ENCODE data around the gene TOB2.

Gene TOB2

GRCh38 chr22:41395531-41396240 is 50.9 kb downstream of the TOB2 start:
- TF ChIP-seq TEAD4 (IDR thresholded peaks at IDR 0.05) (no peak), EP300 (IDR thresholded peaks at IDR 0.05; ENCODE audit: borderline replicate concordance) (no peak), YY1 (IDR thresholded peaks at IDR 0.05; ENCODE audit: low read depth) (no peak), CEBPB (IDR thresholded peaks at IDR 0.05) (no peak), USF1 (IDR thresholded peaks at IDR 0.05) (no peak), RAD21 (IDR thresholded peaks at IDR 0.05; ENCODE audit: low read depth) (no peak), CREB1 (IDR thresholded peaks at IDR 0.05; ENCODE audit: low read depth) (no peak), FOXM1 (IDR thresholded peaks at IDR 0.05; ENCODE audit: borderline replicate concordance, low read depth) (no peak), TCF12 (IDR thresholded peaks at IDR 0.05; ENCODE audit: low read depth) (no peak), EGR1 (IDR thresholded peaks at IDR 0.05) (no peak), ZBTB7A (IDR thresholded peaks at IDR 0.05; ENCODE audit: low read depth) (no peak), TAF1 (IDR thresholded peaks at IDR 0.05; ENCODE audit: low read depth) (no peak), NFIC (IDR thresholded peaks at IDR 0.05) (no peak)
- TF ChIP-seq, protein P1, sequence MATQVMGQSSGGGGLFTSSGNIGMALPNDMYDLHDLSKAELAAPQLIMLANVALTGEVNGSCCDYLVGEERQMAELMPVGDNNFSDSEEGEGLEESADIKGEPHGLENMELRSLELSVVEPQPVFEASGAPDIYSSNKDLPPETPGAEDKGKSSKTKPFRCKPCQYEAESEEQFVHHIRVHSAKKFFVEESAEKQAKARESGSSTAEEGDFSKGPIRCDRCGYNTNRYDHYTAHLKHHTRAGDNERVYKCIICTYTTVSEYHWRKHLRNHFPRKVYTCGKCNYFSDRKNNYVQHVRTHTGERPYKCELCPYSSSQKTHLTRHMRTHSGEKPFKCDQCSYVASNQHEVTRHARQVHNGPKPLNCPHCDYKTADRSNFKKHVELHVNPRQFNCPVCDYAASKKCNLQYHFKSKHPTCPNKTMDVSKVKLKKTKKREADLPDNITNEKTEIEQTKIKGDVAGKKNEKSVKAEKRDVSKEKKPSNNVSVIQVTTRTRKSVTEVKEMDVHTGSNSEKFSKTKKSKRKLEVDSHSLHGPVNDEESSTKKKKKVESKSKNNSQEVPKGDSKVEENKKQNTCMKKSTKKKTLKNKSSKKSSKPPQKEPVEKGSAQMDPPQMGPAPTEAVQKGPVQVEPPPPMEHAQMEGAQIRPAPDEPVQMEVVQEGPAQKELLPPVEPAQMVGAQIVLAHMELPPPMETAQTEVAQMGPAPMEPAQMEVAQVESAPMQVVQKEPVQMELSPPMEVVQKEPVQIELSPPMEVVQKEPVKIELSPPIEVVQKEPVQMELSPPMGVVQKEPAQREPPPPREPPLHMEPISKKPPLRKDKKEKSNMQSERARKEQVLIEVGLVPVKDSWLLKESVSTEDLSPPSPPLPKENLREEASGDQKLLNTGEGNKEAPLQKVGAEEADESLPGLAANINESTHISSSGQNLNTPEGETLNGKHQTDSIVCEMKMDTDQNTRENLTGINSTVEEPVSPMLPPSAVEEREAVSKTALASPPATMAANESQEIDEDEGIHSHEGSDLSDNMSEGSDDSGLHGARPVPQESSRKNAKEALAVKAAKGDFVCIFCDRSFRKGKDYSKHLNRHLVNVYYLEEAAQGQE (IDR thresholded peaks at IDR 0.05; ENCODE audit: low read depth) = no peak
- TF ChIP-seq, protein P2, sequence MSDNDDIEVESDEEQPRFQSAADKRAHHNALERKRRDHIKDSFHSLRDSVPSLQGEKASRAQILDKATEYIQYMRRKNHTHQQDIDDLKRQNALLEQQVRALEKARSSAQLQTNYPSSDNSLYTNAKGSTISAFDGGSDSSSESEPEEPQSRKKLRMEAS (IDR thresholded peaks at IDR 0.05) = no peak

DNA sequence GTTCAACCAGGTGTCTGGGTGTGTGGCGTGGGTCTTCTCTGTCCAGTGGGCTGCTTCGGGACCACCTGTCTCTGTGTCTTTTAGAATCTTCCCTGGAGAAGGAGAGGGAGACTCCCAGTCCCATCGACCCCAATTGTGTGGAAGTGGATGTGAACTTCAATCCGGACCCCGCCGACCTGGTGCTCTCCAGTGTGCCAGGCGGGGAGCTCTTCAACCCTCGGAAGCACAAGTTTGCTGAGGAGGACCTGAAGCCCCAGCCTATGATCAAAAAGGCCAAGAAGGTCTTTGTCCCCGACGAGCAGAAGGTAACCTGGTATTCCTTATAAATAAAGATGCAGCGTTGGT is 52.6 kb downstream of the TOB2 start:
- TF ChIP-seq RAD21 (IDR thresholded peaks at IDR 0.05; ENCODE audit: low read depth) (no peak), ZBTB7A (IDR thresholded peaks at IDR 0.05; ENCODE audit: low read depth) (no peak), TEAD4 (IDR thresholded peaks at IDR 0.05) (no peak), CREB1 (IDR thresholded peaks at IDR 0.05; ENCODE audit: low read depth) (no peak), NFIC (IDR thresholded peaks at IDR 0.05) (no peak), CEBPB (IDR thresholded peaks at IDR 0.05) (no peak), EGR1 (IDR thresholded peaks at IDR 0.05) (no peak), YY1 (IDR thresholded peaks at IDR 0.05; ENCODE audit: low read depth) (no peak), TCF12 (IDR thresholded peaks at IDR 0.05; ENCODE audit: low read depth) (no peak), FOXM1 (IDR thresholded peaks at IDR 0.05; ENCODE audit: borderline replicate concordance, low read depth) (no peak), TAF1 (IDR thresholded peaks at IDR 0.05; ENCODE audit: low read depth) (no peak), USF1 (IDR thresholded peaks at IDR 0.05) (no peak), EP300 (IDR thresholded peaks at IDR 0.05; ENCODE audit: borderline replicate concordance) (no peak)
- TF ChIP-seq, protein P1 (IDR thresholded peaks at IDR 0.05; ENCODE audit: low read depth) = no peak
- TF ChIP-seq, protein P2 (IDR thresholded peaks at IDR 0.05) = no peak

DNA sequence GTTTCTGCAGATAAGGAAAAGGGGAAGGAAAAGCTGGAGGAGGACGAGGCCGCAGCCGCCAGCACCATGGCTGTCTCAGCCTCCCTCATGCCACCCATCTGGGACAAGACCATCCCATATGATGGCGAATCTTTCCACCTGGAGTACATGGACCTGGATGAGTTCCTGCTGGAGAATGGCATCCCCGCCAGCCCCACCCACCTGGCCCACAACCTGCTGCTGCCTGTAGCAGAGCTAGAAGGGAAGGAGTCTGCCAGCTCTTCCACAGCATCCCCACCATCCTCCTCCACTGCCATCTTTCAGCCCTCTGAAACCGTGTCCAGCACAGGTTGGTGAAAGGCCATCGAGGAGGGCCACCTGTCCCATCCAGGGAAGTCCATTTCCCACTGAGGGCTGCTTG is 59.3 kb downstream of the TOB2 start:
- TF ChIP-seq RAD21 (IDR thresholded peaks at IDR 0.05; ENCODE audit: low read depth) = no peak

- no peak for TF ChIP-seq CEBPB (IDR thresholded peaks at IDR 0.05)
- TF ChIP-seq, protein P1 (IDR thresholded peaks at IDR 0.05; ENCODE audit: low read depth) = no peak
- no peak for TF ChIP-seq ZBTB7A (IDR thresholded peaks at IDR 0.05; ENCODE audit: low read depth)
- no peak for TF ChIP-seq EGR1 (IDR thresholded peaks at IDR 0.05)
- no peak for TF ChIP-seq TAF1 (IDR thresholded peaks at IDR 0.05; ENCODE audit: low read depth)
- no peak for TF ChIP-seq YY1 (IDR thresholded peaks at IDR 0.05; ENCODE audit: low read depth)
- no peak for TF ChIP-seq EP300 (IDR thresholded peaks at IDR 0.05; ENCODE audit: borderline replicate concordance)
- TF ChIP-seq NFIC (IDR thresholded peaks at IDR 0.05) = no peak
- TF ChIP-seq RAD21 (IDR thresholded peaks at IDR 0.05; ENCODE audit: low read depth) = no peak
- TF ChIP-seq CREB1 (IDR thresholded peaks at IDR 0.05; ENCODE audit: low read depth) = no peak
- no peak for TF ChIP-seq TEAD4 (IDR thresholded peaks at IDR 0.05)
- no peak for TF ChIP-seq TCF12 (IDR thresholded peaks at IDR 0.05; ENCODE audit: low read depth)
- TF ChIP-seq, protein P2 (IDR thresholded peaks at IDR 0.05) = no peak
- no peak for TF ChIP-seq USF1 (IDR thresholded peaks at IDR 0.05)
- TF ChIP-seq FOXM1 (IDR thresholded peaks at IDR 0.05; ENCODE audit: borderline replicate concordance, low read depth) = no peak
These were observed 62.5 kb downstream of the TOB2 start for GRCh38 chr22:41384128-41384527.
